GM18498 (cell line): ENCODE measurements around the gene PKD2L1.
A peak's percentile ranks its signal among the peaks of the same experiment; 100 is the strongest.

Experiments
- ATAC-seq: cut with Tn5 transposase; IDR thresholded peaks from one replicate; pipeline ENCODE4 v1.9.1; 2021; ENCODE audit warnings: mild to moderate bottlenecking, moderate library complexity; ENCODE audit not compliant: unreplicated experiment

The PKD2L1 gene

GRCh38 chr10:100356067-100357017, 26.3 kb upstream of the PKD2L1 start:
- ATAC-seq = no peak

GRCh38 chr10:100355086-100355485, 25.1 kb upstream of the PKD2L1 start:
- no peak for ATAC-seq

- no peak for ATAC-seq
Measured at GRCh38 chr10:100353770-100354485, 23.9 kb upstream of the PKD2L1 start.

GRCh38 chr10:100350914-100351485, 21.0 kb upstream of the PKD2L1 start:
- no peak for ATAC-seq

GRCh38 chr10:100349672-100350071, 19.6 kb upstream of the PKD2L1 start:
- ATAC-seq = no peak

DNA sequence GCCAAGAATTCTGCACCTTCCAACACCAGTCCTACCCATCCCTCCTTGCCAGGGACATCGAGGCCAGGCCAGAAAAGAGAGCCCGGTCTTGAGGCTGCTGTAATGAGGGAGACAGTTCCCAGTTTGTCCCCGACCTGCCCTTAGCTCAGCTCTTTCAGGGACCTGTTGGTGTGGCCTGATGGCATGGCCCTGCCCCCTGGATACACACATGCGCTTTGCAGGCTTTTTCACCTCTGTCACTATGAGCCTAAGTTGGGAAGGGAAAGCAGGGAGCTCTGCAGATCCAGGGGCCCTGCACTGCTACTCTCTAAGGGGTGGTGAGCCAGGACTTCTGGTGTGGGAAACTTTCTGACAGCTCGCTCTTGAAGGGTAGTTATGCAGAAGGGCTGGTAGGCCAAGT, 19.1 kb upstream of the PKD2L1 start:
- no peak for ATAC-seq

GRCh38 chr10:100348389-100348927, 18.4 kb upstream of the PKD2L1 start:
- no peak for ATAC-seq

- ATAC-seq = no peak
Measured at GRCh38 chr10:100347568-100348195, 17.7 kb upstream of the PKD2L1 start.

- peak; percentile 96 for ATAC-seq
Measured at GRCh38 chr10:100346765-100347567, 16.9 kb upstream of the PKD2L1 start, which contains the start of gene SCD. Gene SCD (plus strand): TSS chr10:100347233. CDS start chr10:100347505, 272 bp downstream.

- ATAC-seq = peak; percentile 47
Measured at GRCh38 chr10:100346351-100346764, 16.3 kb upstream of the PKD2L1 start.

DNA sequence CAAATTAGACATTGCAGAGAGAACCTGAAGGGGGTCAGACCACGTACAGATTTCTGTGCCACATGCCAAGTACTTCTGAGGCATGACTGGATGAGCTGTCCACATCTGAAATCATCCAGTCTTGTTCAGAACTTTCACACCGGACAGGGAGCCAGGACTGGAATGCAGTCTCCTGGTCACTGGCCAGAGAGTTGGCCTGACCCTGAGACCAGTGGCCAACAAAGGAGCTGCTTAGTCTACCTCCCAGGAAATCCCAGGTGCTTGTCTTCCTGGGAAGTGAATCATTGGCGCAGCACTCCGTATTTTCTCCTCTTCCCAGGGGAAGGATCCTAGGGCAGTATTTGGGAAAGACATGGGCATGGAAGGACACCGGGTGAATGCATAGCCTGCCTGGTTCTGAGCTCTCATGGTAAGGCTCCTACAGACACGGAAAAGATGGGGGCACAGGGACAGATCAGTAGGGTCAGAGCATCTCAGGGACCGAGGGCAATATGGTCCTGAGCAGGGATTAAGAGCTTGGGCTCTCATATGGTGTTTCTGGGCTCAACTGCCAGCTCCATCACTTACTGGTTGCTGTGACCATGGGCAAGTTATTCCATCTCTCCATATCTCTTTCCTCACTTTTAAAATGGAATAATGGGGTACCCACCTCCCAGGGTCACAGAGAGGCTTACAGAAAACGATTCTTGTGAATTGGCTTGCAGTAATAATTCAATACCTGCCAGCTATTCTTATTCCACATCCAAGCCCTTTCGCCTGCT, 15.7 kb upstream of the PKD2L1 start:
- no peak for ATAC-seq

DNA sequence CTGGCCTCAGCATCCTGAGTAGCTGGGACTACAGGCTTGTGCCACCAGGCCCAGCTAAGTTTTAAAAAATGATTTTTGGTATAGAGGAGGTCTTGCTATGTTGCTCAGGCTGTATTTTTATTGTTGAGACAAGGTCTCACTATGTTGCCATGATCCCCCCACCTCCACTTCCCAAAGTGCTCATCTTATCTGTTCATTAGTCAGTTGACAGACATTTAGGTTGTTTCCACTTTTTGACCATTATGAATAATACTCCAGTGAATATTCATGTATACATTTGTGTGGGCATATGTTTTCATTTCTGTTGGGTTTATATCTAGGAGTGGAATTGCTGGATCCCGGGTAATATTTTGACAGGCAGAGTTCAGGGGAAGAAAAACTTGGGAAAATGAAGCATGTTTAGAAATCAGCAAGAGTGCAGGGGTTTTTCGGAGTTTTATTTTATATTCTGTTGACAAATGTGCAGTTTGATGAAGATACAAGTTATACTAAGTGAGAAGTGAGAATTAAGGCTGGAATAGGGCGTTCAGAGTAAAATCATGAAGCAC, 14.3 kb upstream of the PKD2L1 start:
- ATAC-seq = no peak

DNA sequence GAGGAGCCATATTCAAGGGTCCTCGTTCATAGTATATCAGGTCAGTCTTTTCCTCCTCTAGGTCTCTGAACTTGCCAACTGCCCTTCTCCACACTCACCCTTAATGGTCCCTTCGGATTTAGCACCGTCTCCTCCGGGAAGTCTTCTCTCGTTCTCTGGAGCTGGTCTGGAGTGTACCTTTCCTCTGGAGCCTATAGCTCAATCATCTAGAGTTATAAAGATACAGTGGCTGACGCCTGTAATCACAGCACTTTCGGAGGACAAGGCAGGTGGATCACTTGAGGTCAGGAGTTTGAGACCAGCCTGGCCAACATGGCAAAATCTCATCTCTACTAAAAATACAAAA, 12.6 kb upstream of the PKD2L1 start:
- ATAC-seq = no peak

- ATAC-seq = no peak
Measured at GRCh38 chr10:100341953-100342626, 12.1 kb upstream of the PKD2L1 start.

GRCh38 chr10:100340948-100341847, 11.2 kb upstream of the PKD2L1 start:
- no peak for ATAC-seq

GRCh38 chr10:100339236-100339635, 9.2 kb upstream of the PKD2L1 start:
- ATAC-seq = no peak

- peak; percentile 49 for ATAC-seq
Measured at GRCh38 chr10:100338434-100339036, 8.5 kb upstream of the PKD2L1 start.
